Measurements from ENCODE around the gene CRIM1. TPM values are rescaled to one million over a fixed set of nuclear protein-coding genes. Genes with fewer than 3 reads are reported as not detected.

CRIM1 gene
- total RNA-seq, 1 experiment from 2014 or later, result 133 TPM

GRCh38 chr2:36389577-36389976, 34.0 kb downstream of the CRIM1 start:
- Histone ChIP-seq H3K27ac (peak overlapping the region; percentile 64), H3K4me3 (no peak overlapping the region), H2AFZ (no peak overlapping the region), H3K9me3 (ENCODE audit: insufficient read depth, low read depth) (no peaks in the 10 kb centered on the region), H3F3A (ENCODE audit: insufficient read depth, low read depth) (peaks cover 21% of the 10 kb centered on the region; the same call in 1 of the 2 replicates), H3K79me2 (ENCODE audit: low read depth) (peaks cover 92% of the 10 kb centered on the region), H3K36me3 (ENCODE audit: low read depth) (no peaks in the 10 kb centered on the region; the same call in 1 of the 2 replicates), H3K27me3 (ENCODE audit: insufficient read depth, low read depth) (no peaks in the 10 kb centered on the region), H4K20me1 (ENCODE audit: insufficient read depth) (no peaks in the 10 kb centered on the region; the same call in 1 of the 2 replicates), H3K4me2 (peak overlapping the region; percentile 39), H3K4me1 (replicated peaks; ENCODE audit: insufficient read depth) (peaks cover 31% of the 10 kb centered on the region), H3K9me2 (ENCODE audit: insufficient read depth) (no peaks in the 10 kb centered on the region)
- CTCF ChIA-PET, result interaction anchor here (0.9 kb wide), 1 partner anchor 20 kb away, joined by 3 read pairs; no protein-coding TSS in a partner anchor
- BruUV-seq (replicated peaks), result no TSS peak
- intact Hi-C loops (cut with micrococcal nuclease; ENCODE audit: unreplicated experiment), result no loop called here
- no peak for DNase-seq
- TF ChIP-seq EZH2 (IDR thresholded peaks at IDR 0.05; ENCODE audit: low read depth) (no peak), CTCF (conservative IDR thresholded peaks at IDR 0.05) (no peak)
- POLR2A ChIA-PET (ENCODE audit: unreplicated experiment), result no interaction called here

GRCh38 chr2:36392571-36393255, 37.1 kb downstream of the CRIM1 start:
- ChIA-PET CTCF (no interaction called here), POLR2A (ENCODE audit: unreplicated experiment) (interaction anchor here (0.6 kb wide), 1 partner anchor 33 kb away, joined by 3 read pairs; no protein-coding TSS in a partner anchor)
- Histone ChIP-seq H3K4me2 (no peak overlapping the region), H3K27ac (no peak overlapping the region), H3K27me3 (ENCODE audit: insufficient read depth, low read depth) (no peaks in the 10 kb centered on the region), H3K4me3 (no peak overlapping the region), H3K79me2 (ENCODE audit: low read depth) (peaks cover 82% of the 10 kb centered on the region), H2AFZ (no peak overlapping the region), H3F3A (ENCODE audit: insufficient read depth, low read depth) (peaks cover 21% of the 10 kb centered on the region; the same call in 1 of the 2 replicates), H3K9me3 (ENCODE audit: insufficient read depth, low read depth) (no peaks in the 10 kb centered on the region), H3K4me1 (replicated peaks; ENCODE audit: insufficient read depth) (peaks cover 21% of the 10 kb centered on the region), H4K20me1 (ENCODE audit: insufficient read depth) (no peaks in the 10 kb centered on the region; the same call in 1 of the 2 replicates), H3K9me2 (ENCODE audit: insufficient read depth) (no peaks in the 10 kb centered on the region), H3K36me3 (ENCODE audit: low read depth) (0 out of 2 replicates have a peak, but pooled peaks cover 4% of the 10 kb centered on the region)
- no TSS peak for BruUV-seq (replicated peaks)
- DNase-seq, result no peak
- no peak for TF ChIP-seq EZH2 (IDR thresholded peaks at IDR 0.05; ENCODE audit: low read depth)
- no peak for TF ChIP-seq CTCF (conservative IDR thresholded peaks at IDR 0.05)
- intact Hi-C loops (cut with micrococcal nuclease; ENCODE audit: unreplicated experiment), result no loop called here

GRCh38 chr2:36393738-36394256, 38.2 kb downstream of the CRIM1 start:
- Histone ChIP-seq H3F3A (ENCODE audit: insufficient read depth, low read depth) (peaks cover 13% of the 10 kb centered on the region; the same call in 1 of the 2 replicates), H3K36me3 (ENCODE audit: low read depth) (peaks cover 10% of the 10 kb centered on the region; the same call in 1 of the 2 replicates), H3K9me3 (ENCODE audit: insufficient read depth, low read depth) (no peaks in the 10 kb centered on the region), H3K4me2 (no peak overlapping the region), H3K79me2 (ENCODE audit: low read depth) (peaks cover 83% of the 10 kb centered on the region), H3K4me1 (replicated peaks; ENCODE audit: insufficient read depth) (peaks cover 10% of the 10 kb centered on the region), H2AFZ (no peak overlapping the region), H4K20me1 (ENCODE audit: insufficient read depth) (no peaks in the 10 kb centered on the region; the same call in 1 of the 2 replicates), H3K9me2 (ENCODE audit: insufficient read depth) (no peaks in the 10 kb centered on the region), H3K27me3 (ENCODE audit: insufficient read depth, low read depth) (no peaks in the 10 kb centered on the region), H3K4me3 (no peak overlapping the region), H3K27ac (no peak overlapping the region)
- TF ChIP-seq CTCF (conservative IDR thresholded peaks at IDR 0.05), result no peak
- POLR2A ChIA-PET (ENCODE audit: unreplicated experiment), result no interaction called here
- intact Hi-C loops (cut with micrococcal nuclease; ENCODE audit: unreplicated experiment), result no loop called here
- CTCF ChIA-PET, result no interaction called here
- DNase-seq, result no peak
- BruUV-seq (replicated peaks), result no TSS peak

Measured in PC-9 (cell line).